Fibroblast of lung (primary cell): ENCODE results near the gene COG5. TPM values are rescaled to one million over a fixed set of nuclear protein-coding genes. Genes with fewer than 3 reads are reported as not detected.

ENCODE experiments used
- DNase-seq, 2 donors: peaks; one replicate each; pipeline versions ENCODE4 v3.0.0 to v3.0.0-alpha.2; 2010; ENCODE audit warnings: low read depth in 2 of 2
- H2AFZ ChIP-seq: 2 replicates; pipeline ENCODE4 v1.5.1; 2012; ENCODE audit warnings: low read length, control low read depth, inconsistent platforms
- H3K27ac ChIP-seq: 2 replicates; pipeline ENCODE4 v1.5.1; 2011; ENCODE audit warnings: low read length, control low read depth; ENCODE audit not compliant: insufficient read depth
- H3K27me3 ChIP-seq: 2 replicates; pipeline ENCODE4 v1.5.1; 2011; ENCODE audit warnings: mild to moderate bottlenecking, low read length; ENCODE audit not compliant: control insufficient read depth, insufficient read depth
- H3K36me3 ChIP-seq: 2 replicates; pipeline ENCODE4 v1.5.1; 2011; ENCODE audit warnings: low read length; ENCODE audit not compliant: control insufficient read depth, insufficient read depth
- H3K4me1 ChIP-seq: 2 replicates; pipeline ENCODE4 v1.5.1; 2011; ENCODE audit warnings: low read length; ENCODE audit not compliant: control insufficient read depth, insufficient read depth; ENCODE audit errors: extremely low read depth
- H3K4me2 ChIP-seq: 2 replicates; pipeline ENCODE4 v1.5.1; 2011; ENCODE audit warnings: low read length, control low read depth; ENCODE audit not compliant: insufficient read depth; ENCODE audit errors: extremely low read depth
- H3K4me3 ChIP-seq, 4 experiments: fragments of 200-600 bp in 1 of 4; sonication (generic) in 1 of 4; replicated peaks in 1 of 4; 2 replicates each; pipeline ENCODE4 v1.5.1; 2011 to 2016; ENCODE audit warnings: low read length in 4 of 4, low read depth in 3 of 4, mild to moderate bottlenecking in 3 of 4, control low read depth in 2 of 4, inconsistent platforms in 1 of 4, mixed read lengths in 1 of 4; ENCODE audit not compliant: insufficient read depth in 1 of 4; ENCODE audit errors: control extremely low read depth in 1 of 4
- H3K79me2 ChIP-seq: 2 replicates; pipeline ENCODE4 v1.5.1; 2012; ENCODE audit warnings: mild to moderate bottlenecking, low read length, inconsistent platforms; ENCODE audit not compliant: control insufficient read depth, insufficient read depth
- H3K9ac ChIP-seq: 2 replicates; pipeline ENCODE4 v1.5.1; 2011; ENCODE audit warnings: mild to moderate bottlenecking, low read length, control low read depth; ENCODE audit not compliant: insufficient read depth
- H3K9me3 ChIP-seq: 2 replicates; pipeline ENCODE4 v1.5.1; 2012; ENCODE audit warnings: low read depth, low read length; ENCODE audit not compliant: control insufficient read depth, insufficient read depth
- H4K20me1 ChIP-seq: 2 replicates; pipeline ENCODE4 v1.5.1; 2011; ENCODE audit warnings: low read length; ENCODE audit not compliant: control insufficient read depth, insufficient read depth; ENCODE audit errors: extremely low read depth
- EZH2 ChIP-seq: IDR thresholded peaks from 2 replicates; pipeline ENCODE4 v1.5.1; 2012; ENCODE audit warnings: low read length, control low read depth, mild to moderate bottlenecking; ENCODE audit errors: missing control alignments
- polyA plus RNA-seq, 2 donors: library from polyadenylated mRNA; depleted of rRNA in 1 of 2; stranded (reverse) in 1 of 2; unstranded in 1 of 2; fragments of >200 nt; gene quantifications; 2 replicates each; pipeline ENCODE4 v1.2.1, GENCODE V29; 2011 to 2012; ENCODE audit warnings: missing spikeins in 1 of 2
- total RNA-seq: library from RNA; depleted of rRNA; stranded (reverse); fragments of >200 nt; gene quantifications from 2 replicates; pipeline ENCODE4 v1.2.1, GENCODE V29; 2014
- TF ChIP-seq, protein P1 (sequence below), 2 donors: IDR thresholded peaks in 1 of 2; conservative IDR thresholded peaks in 1 of 2; 1 replicate in 1 of 2; 2 replicates in 1 of 2; pipeline ENCODE4 v1.5.1; 2011 to 2012; ENCODE audit warnings: low read length in 2 of 2, control low read depth in 1 of 2, inconsistent platforms in 1 of 2, low read depth in 1 of 2, mild to moderate bottlenecking in 1 of 2

COG5 gene
- total and polyA plus RNA-seq, 2 donors (not counting 1 experiment from before 2014, with no cell fraction given) = 34.5 to 40.3 TPM

- H3K4me3 ChIP-seq = no peak overlapping the region
- H3K9me3 ChIP-seq = no peaks in the 10 kb centered on the region
- no peak overlapping the region for H3K4me2 ChIP-seq
- no peak overlapping the region for H2AFZ ChIP-seq
- no peak for TF ChIP-seq EZH2
- TF ChIP-seq, protein P1, sequence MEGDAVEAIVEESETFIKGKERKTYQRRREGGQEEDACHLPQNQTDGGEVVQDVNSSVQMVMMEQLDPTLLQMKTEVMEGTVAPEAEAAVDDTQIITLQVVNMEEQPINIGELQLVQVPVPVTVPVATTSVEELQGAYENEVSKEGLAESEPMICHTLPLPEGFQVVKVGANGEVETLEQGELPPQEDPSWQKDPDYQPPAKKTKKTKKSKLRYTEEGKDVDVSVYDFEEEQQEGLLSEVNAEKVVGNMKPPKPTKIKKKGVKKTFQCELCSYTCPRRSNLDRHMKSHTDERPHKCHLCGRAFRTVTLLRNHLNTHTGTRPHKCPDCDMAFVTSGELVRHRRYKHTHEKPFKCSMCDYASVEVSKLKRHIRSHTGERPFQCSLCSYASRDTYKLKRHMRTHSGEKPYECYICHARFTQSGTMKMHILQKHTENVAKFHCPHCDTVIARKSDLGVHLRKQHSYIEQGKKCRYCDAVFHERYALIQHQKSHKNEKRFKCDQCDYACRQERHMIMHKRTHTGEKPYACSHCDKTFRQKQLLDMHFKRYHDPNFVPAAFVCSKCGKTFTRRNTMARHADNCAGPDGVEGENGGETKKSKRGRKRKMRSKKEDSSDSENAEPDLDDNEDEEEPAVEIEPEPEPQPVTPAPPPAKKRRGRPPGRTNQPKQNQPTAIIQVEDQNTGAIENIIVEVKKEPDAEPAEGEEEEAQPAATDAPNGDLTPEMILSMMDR (conservative IDR thresholded peaks at IDR 0.05 in 1 of 2, IDR thresholded peaks at IDR 0.05 in 1 of 2; ENCODE audit: low read depth in 1 of 2, low read length in 2 of 2) = no peak
- H3K27ac ChIP-seq = no peak overlapping the region
- no peaks in the 10 kb centered on the region for H3K36me3 ChIP-seq
- H3K79me2 ChIP-seq = no peaks in the 10 kb centered on the region
- DNase-seq = no peak
- H3K27me3 ChIP-seq = no peaks in the 10 kb centered on the region
- no peaks in the 10 kb centered on the region for H3K4me1 ChIP-seq
- no peaks in the 10 kb centered on the region for H4K20me1 ChIP-seq
- H3K9ac ChIP-seq = no peak overlapping the region
Observed at GRCh38 chr7:107430057-107430456, 133.7 kb downstream of the COG5 start.

DNA sequence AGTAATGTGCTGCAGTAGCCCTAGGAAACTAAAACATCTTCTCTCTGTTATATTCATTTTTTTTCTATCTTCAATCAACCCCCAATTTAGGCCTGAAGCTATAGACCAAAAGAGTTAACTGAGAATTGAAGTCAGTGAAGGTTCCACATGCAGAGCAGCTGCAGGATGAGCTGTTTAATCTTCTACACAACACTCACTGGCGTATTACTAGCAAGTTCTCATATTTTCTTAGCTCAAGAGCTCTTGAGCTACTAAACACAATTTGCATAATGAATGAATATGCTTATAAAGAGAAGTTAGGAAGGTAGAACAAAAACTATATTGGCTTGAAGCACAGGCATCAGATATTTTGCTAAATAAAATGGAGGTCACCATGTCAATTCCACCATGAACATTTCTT lies 135.1 kb downstream of the COG5 start:
- DNase-seq = no peak
- Histone ChIP-seq H2AFZ (no peak overlapping the region), H3K79me2 (no peaks in the 10 kb centered on the region), H3K27ac (no peak overlapping the region), H3K36me3 (no peaks in the 10 kb centered on the region), H3K27me3 (no peaks in the 10 kb centered on the region), H3K9ac (no peak overlapping the region), H3K9me3 (no peaks in the 10 kb centered on the region), H4K20me1 (no peaks in the 10 kb centered on the region), H3K4me2 (no peak overlapping the region), H3K4me1 (no peaks in the 10 kb centered on the region), H3K4me3 (no peak overlapping the region)
- no peak for TF ChIP-seq EZH2
- TF ChIP-seq, protein P1 (conservative IDR thresholded peaks at IDR 0.05 in 1 of 2, IDR thresholded peaks at IDR 0.05 in 1 of 2; ENCODE audit: low read depth in 1 of 2, low read length in 2 of 2) = no peak

DNA sequence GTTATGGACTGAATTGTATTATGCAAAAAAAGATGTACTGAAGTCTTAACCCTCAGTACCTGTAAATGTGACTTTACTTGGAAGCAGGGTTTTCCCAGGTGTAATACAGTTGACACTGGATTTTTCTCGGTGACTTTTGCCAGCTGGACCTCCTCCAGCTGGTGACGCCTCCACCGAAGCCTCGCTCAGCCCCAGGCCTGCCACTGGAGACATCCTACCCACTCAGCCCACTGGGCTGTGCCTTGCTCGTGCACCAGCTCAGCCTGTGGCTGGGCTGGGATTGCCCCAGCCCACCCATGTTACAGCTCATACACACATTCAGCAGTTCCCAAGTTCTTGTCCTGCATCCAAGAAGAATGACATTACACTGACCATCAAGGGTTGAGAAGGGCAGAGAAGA lies 136.3 kb downstream of the COG5 start:
- Histone ChIP-seq H3K27me3 (no peaks in the 10 kb centered on the region), H3K4me2 (no peak overlapping the region), H3K9ac (no peak overlapping the region), H3K4me3 (no peak overlapping the region), H3K36me3 (no peaks in the 10 kb centered on the region), H3K9me3 (no peaks in the 10 kb centered on the region), H3K79me2 (no peaks in the 10 kb centered on the region), H3K27ac (no peak overlapping the region), H2AFZ (no peak overlapping the region), H4K20me1 (no peaks in the 10 kb centered on the region), H3K4me1 (no peaks in the 10 kb centered on the region)
- TF ChIP-seq EZH2 = no peak
- TF ChIP-seq, protein P1 (conservative IDR thresholded peaks at IDR 0.05 in 1 of 2, IDR thresholded peaks at IDR 0.05 in 1 of 2; ENCODE audit: low read depth in 1 of 2, low read length in 2 of 2) = no peak
- DNase-seq = no peak
